Stimulated activated CD4-positive, alpha-beta T cell treated with anti-CD3 and anti-CD28 coated beads, Interleukin-15, amount 100 ng/mL, for 24 hours (primary cell): ENCODE measurements around the gene BICC1.

Experiments used
- DNase-seq: peaks from one replicate; pipeline ENCODE4 v3.0.0-alpha.2; 2020

BICC1 gene

DNA sequence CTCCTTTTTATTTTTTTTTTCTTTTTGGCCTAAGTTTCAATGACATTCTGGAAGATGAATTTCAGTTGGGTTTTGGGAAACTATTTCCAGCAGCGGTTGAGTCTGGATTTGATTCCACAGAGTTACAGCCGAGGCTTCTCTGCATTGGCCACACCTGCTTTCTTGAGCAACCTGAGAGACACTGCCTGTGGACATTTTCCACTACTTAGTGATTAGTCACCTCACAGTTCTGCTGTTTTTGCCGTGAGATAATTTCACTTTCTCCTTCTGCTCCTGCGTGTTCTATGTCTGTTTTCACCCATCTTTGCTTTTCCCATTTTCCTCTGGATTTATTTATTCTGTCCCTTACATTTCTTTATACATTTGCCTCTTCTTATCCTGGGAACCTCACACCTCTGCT lies 243.0 kb downstream of the BICC1 start:
- no peak for DNase-seq

DNA sequence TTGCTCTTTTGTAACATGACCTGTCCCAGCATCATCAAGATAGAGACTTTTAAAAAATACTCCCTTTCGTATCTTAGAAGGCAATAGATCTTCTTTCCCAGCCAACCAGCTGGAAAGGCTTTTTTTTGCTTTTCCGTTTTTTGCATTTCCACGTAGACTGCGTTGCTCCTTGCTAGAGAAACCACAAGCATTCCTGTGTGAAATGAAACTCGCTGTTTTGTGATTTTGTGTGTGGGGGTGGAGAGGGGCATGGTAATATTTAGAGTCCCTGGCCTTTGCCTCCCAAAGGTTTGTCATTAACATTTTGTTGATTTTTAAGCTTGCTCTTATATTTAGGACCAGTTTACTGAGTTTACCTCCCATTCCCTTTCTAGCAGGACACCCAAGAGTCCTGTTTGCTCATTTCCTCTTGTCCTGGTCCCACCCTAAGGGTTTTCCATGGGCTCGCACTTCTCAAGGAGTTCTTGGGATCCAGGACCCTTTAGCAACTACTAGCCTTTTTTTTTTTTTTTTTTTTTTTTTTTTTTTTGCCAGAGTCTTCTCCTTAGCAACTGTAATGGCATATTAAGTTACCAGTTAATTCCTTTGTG lies 243.6 kb downstream of the BICC1 start:
- DNase-seq: no peak

DNA sequence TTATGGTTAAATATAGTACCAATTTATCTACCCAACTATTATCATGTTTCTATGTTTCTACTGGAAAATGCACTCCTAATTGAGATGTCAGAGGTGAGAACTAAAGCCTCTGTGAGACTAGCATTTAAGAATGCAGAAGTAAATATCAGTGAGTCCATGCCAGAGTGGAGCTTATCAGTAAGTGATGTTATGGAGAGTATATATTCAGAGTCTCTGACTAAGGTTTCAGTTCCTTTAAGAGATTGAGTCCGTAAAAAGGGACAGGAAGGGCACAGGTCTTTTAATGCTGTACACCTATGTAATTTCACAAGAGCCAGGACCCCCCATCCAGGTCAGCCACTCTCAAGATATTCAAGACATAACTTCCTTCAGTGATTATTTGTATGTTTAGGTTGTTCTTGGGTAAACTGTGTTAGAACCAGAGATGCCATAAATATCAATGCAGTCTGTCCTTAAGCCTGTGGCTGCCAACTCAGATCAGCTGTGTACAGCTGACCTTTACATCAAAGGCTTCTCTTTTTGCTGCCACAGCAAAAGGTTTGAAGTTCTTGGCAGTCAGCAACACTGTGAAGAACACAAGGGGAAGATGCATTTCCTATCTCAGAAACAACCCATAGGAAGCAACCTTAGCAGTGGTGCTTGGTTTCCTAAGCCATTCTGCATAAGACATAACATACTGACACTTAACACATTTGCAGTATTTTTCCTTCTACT lies 244.8 kb downstream of the BICC1 start:
- DNase-seq: no peak

DNA sequence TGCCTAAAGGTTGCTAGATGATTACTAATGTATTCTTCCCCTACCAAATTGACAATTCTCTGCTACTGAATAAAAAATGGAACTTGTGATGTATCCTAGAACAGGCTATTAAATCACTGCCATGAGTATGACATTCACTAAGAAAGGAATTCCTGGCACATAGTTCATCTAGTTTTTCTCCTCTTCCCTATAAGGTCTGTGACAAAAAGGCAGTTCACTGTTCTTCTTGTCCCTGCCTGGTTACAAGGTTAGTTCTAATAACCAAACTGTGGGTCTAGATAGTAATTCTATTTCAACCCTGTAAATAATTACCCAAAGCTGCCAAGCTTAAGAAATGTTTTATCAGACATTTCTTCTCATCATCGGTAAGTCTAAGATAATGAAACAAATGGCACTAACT lies 245.6 kb downstream of the BICC1 start:
- no peak for DNase-seq

DNA sequence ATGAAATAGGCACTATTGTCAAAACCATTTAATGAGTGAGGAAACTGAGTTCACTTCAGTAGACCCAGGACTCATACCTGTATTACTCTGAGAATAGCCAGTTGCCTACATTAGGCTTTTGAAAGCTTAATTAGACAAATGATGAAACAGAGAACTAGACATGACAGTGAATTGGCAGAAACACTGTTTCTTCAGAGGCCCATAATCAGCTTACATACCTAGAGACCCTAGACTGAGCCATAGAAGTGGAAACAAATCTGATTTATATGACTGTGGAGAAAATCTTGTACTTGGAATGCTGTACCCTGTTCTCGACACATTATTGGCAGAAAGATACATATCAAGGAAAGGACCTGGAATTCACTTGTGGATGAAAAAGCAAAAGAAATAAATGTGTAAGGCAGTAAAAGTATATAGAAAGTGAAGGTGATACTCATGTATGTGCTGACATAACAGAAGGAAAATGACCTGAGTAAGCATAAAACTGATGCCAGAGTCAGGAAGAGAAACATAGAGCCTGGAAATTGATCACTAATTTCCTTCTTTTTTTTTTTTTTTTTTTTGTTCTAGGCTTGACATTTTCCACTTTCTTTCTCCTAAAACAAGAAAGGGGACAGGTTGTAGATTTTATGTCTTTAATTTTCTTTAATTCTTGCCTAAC lies 251.5 kb downstream of the BICC1 start:
- no peak for DNase-seq

DNA sequence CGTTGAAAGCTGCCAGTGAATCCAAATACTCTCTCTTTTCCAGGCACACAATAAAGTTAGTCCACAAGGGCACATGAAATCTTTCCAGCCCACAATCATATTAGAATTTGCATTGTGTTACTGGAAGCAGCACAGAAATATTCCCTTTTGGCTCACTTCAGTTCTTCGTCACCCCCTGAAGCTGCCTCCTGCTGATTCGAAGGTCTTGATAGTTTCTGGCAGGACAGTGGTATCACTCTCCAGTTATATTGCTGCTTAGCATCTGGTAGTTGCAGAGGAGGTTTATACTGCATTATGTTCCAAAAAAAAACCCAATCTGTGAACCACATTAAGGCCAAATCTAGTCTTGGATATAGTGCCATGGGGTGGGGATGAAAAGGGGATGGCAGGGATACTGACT lies 253.2 kb downstream of the BICC1 start:
- no peak for DNase-seq

DNA sequence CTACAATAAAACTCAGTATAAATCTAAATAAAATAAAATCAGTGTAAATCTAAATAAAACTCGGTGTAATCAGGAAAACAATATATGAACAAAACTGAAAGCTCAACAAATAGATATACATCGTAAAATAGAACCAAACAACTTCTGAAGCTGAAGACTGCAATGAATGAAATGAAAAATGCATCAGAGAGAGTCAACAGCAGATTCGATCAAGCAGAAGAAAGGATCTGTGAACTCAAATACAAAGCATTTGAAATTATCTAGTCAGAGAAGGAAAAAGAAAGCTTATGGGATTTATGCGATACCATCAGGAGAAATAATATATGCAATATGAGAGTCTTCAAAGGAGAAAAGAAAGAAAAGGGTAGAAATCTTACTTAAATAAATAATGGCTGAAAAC lies 255.0 kb downstream of the BICC1 start:
- DNase-seq: no peak

DNA sequence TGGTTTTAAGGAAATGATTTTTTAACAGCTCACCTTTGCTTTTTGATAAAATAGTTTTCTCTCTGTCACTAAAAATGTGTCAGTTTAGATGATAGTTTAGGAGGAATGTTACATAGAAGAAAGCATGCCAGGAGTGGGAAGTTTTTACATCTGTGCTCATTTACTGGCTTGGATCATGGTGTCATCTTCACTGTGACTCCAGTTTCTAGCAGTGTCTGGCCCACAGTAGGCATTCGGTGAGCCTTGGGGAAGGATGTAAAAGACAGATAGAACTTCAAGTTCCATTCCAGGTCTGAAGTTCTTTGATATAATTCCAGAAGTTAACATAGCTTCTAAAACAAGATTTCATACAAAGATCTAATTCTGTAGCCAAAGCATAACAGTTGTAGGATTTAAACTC lies 259.2 kb downstream of the BICC1 start:
- DNase-seq: no peak

DNA sequence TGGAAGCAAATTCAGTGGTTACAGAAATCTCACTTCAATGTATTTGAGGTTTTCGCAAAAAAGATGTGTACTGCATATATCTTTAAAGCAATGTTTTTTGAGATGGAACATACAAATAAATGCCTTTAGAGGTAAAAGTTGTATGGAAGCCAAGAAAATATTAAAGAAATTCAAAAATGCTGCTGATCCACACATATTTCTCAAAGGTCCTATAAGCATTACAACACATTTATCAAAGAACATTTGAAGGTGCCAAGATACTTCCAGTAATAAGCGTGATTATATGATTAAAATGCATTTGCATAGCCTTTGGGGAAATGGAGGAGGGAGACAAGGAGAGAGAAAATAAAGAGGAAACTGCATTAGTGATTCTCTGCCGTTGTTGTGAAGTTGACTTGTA lies 260.1 kb downstream of the BICC1 start:
- no peak for DNase-seq

DNA sequence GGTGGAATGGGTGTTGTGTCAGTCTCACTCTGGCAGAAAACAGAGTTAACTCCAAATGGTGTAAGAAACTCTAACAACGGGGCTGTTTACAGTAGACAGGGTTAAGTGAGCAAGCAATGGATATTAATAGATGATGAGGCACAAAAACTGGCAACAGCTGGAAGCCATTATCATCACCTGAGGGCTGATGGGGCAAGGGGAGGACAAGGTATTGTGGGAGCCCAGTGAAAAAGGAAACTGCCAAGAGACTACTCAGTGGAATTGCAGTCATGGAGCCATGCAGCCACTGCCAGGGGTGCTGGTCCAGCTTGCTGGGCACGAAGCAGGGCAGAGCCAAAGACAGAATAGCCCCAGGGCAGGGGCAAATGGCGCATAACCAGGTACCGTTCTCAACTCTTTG lies 260.7 kb downstream of the BICC1 start:
- no peak for DNase-seq

DNA sequence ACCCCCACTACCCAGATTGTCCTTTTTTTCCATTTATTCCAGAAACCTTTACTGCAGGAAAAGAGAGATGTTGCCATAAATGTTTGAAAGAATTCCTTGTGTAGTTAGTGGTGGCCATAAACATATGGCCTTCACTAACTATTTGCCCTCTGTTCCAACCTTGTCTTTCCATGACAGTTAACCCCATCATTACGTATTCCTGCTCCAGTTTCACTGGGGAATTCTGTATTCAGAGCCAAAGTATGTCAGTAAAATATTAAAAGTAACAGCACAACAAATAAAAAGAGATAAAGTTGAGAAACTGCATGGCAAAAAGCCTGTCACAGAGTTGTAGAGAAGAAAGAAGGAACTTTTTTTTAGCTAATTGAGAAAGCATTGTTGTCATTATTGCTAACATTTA lies 261.3 kb downstream of the BICC1 start:
- DNase-seq: no peak

DNA sequence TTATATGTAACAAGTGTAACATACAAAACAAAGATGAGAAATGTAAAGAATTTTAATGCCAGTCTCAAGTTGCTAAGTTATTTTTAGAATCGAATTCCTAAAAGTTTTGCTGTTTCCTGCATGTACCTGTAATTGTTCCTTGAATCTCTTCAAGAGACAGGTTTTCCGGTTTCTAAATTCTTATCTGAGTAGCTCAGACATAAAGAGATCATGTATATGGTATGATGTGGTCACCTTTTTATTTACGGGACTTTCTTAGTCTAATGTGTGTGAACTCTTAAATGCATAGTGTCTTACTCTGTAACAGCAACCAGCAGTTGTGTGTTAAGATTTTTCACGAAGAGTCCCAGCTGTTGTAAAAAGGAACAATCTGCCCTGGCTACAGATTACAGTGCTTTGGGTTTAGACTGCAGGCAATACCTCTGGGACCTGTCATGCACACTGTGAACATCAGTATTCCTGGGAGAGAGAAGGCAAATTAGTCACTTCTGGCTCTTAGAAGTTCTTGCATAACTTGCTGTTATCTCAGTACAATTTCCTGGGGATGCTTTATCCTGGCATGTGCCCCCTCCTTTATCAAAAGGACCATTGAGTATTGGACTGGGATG lies 263.4 kb downstream of the BICC1 start:
- DNase-seq: no peak

DNA sequence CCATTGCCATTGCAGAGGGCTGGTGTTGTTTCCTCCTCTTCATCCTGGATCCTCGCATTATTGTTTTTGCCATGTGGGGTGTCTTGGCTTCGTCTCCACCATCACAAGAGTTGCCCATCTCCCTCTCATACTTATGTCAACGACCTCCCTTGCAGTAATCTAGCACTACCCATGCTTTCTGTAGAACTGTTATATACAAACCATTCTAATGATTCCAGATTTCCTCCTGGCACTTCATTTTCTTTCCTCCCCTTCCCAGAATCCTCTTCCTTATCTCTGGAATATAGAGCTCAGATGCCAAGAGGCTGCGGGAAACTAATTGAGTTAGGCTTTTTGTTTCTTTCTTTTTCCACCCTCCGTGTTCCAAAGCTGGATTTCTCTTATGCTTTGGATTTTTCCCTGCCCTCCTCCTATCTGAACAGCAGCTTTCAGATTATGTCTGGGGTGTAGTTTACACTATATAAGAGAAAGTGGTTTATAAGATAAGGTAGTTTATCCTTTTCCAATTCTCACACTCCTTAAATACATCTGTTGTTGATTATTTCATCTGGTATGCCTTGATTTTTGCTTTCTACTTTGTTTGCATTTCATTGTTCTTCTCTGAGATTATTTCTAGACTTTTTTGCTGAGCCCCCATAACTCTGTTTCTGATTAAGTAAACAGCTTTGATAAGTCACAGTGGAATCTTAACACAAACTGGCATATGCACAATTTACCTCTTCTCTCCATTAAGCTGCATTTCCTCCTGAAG lies 264.1 kb downstream of the BICC1 start:
- no peak for DNase-seq

DNA sequence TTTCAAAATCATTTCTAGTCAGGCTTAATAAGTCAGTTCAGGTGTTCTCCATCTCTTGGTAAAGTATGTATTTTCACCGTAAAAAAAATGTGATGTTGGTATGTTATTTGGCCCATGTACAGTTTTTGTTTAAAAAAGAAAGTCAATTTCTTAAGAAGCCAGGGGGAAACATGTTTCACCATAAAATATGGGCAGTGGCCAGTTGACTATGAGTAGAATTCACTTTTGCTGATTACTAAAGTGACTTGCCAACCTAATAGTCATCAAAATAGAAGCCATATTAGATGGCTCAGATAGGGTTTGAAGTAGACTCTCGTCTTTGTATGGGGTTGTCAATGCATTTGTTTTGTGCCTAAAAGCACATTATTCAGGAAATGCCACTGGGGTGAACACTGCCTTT lies 266.3 kb downstream of the BICC1 start:
- DNase-seq: no peak

DNA sequence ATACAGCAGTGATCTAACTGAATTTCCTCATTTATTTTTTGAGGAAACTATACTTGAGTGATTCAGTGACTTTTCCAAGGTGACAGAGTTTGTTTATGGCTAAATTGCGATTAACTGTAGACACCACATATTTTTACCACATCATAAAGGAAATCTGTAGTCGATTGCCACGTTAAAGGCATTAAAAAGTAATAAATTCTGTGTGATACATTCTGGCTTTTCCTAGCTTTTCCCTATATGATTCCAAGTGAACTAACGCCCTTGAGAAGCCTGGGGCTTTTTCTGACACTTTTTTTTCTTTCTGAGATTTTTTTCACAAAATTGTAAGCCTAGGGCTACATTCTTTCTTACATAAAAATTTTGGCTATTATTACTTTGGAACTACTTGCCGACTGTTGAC lies 266.9 kb downstream of the BICC1 start:
- DNase-seq: no peak

DNA sequence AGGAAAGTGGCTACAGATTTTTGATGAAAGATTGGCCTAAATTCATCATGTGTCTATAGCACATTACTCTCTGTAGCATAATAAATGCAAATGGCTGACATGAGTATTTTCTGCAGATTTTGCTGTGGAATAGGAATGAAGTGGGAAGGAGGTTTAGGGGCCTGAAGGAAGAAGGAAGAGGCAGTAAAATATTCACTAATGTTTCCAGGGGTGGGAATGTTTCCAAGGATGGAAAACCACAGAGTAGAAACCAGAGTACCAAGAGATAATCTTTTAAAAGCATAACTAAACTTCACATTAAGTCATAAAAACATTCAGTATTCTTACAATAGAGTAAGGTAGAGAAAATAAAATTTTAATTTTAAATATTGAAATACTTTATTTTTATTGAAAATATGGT lies 267.8 kb downstream of the BICC1 start:
- DNase-seq: no peak

DNA sequence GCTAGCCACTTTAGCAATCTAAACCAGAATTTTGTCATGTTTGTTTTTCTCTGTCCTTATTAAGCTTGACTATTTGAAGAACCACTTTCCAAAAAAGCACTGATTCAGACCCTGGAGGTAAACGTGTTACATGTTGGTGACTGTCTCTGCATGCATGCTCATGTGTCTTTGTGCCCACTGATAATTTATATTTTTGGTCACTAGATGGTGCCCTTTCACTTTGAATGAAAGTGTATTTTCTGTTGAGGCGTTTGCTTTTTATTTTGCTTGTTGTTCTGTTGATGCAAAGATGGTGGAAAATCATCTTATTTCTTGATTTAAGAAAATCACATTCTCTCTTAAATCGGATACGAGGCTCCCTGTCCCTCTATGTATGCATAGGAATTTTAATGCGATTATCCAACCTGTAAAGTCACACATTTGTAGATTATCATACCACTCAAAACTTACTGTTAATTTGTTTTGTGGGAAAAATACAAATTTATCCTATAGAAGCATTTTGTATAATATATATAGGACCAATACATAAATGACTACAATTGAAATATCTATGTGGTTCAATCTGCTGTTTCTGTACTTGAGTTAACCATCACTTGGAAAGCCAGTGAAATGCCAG lies 269.3 kb downstream of the BICC1 start:
- DNase-seq: no peak

DNA sequence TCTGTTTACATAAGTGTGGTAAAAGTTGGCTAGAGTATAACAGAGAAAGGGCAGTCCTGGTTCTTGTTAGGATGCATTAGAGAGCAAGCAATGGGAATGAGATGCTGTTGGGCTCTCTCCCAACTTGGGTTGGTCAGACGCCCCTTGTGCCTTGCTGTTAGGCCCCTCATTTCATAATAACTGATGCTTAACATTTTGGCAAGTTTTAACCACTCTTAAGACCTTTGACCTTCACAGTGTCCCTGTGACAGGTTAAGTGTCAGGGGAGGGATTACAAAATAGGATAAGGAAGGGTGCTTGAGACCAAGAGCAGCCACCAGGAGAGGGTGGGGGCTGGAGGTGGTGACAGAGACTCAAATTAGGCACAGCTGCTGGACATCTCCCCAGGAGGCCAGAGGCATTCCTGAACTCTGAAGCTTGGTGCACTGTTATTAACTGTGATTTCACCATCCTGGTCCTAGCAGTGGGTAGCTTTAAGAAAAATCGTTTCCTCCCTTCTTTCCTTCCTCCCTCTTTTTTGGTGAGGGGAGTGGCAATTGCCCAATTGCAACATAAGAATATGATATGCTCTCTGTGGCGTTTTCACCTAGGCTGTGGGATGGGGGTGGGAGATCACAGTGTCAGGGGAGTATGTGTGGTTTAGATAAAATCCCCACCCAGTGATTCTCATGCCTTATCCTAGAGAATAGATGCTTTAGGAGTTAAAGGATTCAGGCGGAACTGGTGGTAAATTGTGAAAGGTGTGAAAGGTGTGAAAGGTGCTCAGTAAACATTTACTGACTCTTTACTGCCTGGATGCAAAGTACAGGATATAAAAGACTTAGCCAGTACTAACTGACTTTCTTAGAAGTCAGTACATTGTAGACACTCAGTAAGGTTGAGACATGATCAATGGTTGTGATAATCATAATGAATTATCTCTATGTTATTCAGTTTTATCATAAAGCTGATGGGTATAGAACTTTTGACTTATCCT lies 270.5 kb downstream of the BICC1 start:
- DNase-seq: no peak

DNA sequence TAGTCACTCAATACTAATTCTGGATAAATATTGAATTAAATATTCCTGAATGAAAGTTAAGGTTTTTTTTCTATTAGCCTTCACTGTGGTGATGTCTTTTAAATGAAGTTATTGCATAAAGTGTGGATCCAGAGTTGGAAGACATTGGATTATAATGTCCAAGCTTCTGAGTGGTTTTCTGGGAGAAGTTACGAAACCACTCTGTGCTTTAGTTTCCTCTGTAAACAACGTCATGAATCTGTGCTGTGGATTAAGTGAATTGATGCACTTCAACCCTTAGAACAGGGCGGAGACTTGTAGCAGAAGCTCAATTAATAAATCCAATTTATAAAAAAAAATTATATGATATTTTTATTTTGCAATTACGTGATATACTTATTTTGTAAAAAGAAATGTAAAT lies 271.7 kb downstream of the BICC1 start:
- DNase-seq: no peak

DNA sequence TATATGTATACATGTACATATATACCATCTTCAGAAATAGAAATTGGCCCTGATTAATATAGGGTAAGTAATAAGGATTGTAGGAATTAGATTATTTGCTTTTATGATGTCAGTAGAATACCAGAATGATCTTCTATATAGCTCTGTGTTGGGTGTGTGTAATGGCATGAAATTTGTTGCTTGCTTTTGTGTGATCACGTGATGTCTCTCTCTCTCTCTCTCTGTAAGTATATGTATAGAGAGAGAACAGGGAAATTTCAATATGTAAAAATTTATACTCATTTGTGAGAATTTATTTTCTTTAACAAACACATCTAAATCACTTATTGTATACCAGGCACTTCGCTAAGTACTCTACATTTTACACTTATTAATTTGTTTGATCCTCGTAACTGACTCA lies 272.7 kb downstream of the BICC1 start:
- DNase-seq: no peak

DNA sequence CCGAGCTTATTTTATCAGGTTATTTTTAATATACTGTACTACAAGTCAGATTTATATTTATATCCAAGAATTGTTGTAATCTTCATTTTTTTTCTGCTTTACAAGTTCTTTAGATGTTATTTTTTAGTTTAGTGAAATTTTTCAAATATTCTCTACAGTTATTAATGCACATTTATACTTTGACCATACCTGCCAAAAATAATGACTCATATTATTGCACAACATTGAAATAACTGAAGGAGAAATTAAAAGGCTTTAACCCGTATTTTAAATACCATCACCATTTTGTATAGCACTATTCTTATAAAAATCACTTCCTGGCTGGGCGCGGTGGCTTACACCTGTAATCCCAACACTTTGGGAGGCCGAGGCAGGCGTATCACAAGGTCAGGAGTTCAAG lies 278.5 kb downstream of the BICC1 start:
- no peak for DNase-seq

DNA sequence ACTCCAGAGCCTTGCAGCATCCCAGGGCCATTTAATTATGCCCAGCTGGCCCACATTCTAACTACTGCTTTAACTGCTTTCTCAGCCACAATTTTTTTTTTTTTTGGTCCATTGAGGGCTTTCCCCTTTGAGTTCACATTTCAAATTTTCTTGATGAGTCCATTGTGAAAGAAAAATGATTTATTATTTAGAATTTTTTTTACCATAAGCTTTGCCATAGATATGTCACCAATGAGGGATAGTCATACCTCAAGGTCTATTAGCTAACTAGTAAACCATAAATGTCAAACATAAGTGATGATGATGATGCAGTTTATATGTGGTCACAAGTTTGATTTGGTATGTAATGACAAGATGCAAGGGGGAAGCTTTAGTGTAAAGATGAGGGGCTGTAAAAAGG lies 282.9 kb downstream of the BICC1 start:
- DNase-seq: no peak
